Sigmoid colon (tissue), 3 donors: Measurements from ENCODE around the gene KLRC1.
"Not testable (repeated sequence)": the region's sequence is repeated elsewhere in the genome, so short reads cannot be mapped to it uniquely, and the experiment has no call there.

Experiments
- POLR2A ChIP-seq, 2 donors: fragments of 450-650 bp; IDR thresholded peaks; one replicate each; pipeline ENCODE4 v1.6.1; 2016; ENCODE audit warnings: antibody characterized with exemption in 2 of 2, mild to moderate bottlenecking in 2 of 2, moderate library complexity in 2 of 2
- TF ChIP-seq, protein P1 (sequence below), 4 experiments: fragments of 450-650 bp in 3 of 4; fragments of 200-600 bp in 1 of 4; IDR thresholded peaks; one replicate each; pipeline ENCODE4 v1.5.1; 2016 to 2019; ENCODE audit warnings: antibody characterized with exemption in 4 of 4, mild to moderate bottlenecking in 3 of 4, moderate library complexity in 2 of 4

DNA sequence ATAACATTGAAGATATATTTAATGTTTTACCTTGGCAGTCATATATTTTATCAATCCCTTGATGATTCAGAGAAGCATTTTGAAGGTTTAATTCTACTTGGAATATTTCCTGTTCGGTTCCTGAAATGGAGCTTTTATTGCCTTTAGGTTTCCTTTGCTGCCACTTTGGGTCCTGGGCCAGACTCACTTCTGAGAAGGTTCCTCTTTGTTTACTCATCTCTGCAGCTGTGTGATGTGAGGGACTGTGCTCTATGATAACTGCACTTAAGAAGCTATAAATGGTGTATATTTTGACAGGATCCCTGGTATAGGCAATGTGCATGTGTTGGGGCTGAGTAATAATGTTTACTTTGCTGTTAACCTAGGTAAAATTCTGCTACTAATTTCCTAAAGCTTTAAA, 32.8 kb downstream of the KLRC1 start, which contains the start of gene KLRC3:
- TF ChIP-seq, protein P1, sequence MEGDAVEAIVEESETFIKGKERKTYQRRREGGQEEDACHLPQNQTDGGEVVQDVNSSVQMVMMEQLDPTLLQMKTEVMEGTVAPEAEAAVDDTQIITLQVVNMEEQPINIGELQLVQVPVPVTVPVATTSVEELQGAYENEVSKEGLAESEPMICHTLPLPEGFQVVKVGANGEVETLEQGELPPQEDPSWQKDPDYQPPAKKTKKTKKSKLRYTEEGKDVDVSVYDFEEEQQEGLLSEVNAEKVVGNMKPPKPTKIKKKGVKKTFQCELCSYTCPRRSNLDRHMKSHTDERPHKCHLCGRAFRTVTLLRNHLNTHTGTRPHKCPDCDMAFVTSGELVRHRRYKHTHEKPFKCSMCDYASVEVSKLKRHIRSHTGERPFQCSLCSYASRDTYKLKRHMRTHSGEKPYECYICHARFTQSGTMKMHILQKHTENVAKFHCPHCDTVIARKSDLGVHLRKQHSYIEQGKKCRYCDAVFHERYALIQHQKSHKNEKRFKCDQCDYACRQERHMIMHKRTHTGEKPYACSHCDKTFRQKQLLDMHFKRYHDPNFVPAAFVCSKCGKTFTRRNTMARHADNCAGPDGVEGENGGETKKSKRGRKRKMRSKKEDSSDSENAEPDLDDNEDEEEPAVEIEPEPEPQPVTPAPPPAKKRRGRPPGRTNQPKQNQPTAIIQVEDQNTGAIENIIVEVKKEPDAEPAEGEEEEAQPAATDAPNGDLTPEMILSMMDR (IDR thresholded peaks at IDR 0.05) = not testable (repeated sequence)
- TF ChIP-seq POLR2A (IDR thresholded peaks at IDR 0.05) = not testable (repeated sequence)
